ENCODE measurements around the gene BTBD16. TPM values are rescaled to one million over a fixed set of nuclear protein-coding genes. Genes with fewer than 3 reads are reported as not detected.

BTBD16 gene
- total RNA-seq, 1 experiment from 2014 or later, result 0.82 TPM

DNA sequence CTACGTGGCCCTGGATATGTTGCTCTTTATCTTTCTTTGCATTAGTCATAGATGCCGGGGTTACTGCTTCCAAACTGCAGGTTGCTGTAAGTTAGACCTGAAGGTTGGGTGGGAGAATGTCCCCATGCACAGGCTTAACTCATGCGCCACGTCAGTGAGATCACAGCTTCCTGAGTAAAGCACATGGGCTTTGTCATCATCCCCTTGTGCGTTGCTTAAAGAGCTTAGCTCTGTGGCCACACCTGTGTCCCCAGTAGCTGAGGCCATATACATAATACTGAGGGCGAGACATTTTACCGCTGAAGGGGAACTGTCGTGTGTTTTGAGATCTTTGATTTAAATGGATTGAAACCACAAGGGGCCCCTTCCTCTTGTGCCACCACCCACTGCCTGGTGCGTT lies 45.8 kb upstream of the BTBD16 start:
- no peak overlapping the region for H3K4me3 ChIP-seq (ENCODE audit: low read depth in 2 of 2, low read length in 2 of 2)
- CTCF ChIA-PET, result no interaction called here
- intact Hi-C loops (cut with micrococcal nuclease; ENCODE audit: unreplicated experiment), result no loop called here
- no peak overlapping the region for H3K27ac ChIP-seq (ENCODE audit: low read length)
- H3K9me3 ChIP-seq (ENCODE audit: control insufficient read depth, insufficient read depth, low read depth, low read length), result no peaks in the 10 kb centered on the region
- in situ Hi-C loops (cut with HindIII; ENCODE audit: low pct_unique_long_range_greater_than_20kb, low sequenced_read_pairs), result no loop called here
- no peaks in the 10 kb centered on the region for H3K27me3 ChIP-seq (ENCODE audit: control insufficient read depth, insufficient read depth, low read length)
- no TSS peak for BruUV-seq (replicated peaks)
- no peak for DNase-seq (ENCODE audit: low read depth, low spot score)
- H3K36me3 ChIP-seq (ENCODE audit: control insufficient read depth, insufficient read depth, low read length), result peaks cover 29% of the 10 kb centered on the region
- no peaks in the 10 kb centered on the region for H3K4me1 ChIP-seq (ENCODE audit: control insufficient read depth, insufficient read depth, low read length)
- 0 out of 2 replicates have a peak, but pooled peaks have one; percentile 28 for ATAC-seq
- TF ChIP-seq, protein P1, sequence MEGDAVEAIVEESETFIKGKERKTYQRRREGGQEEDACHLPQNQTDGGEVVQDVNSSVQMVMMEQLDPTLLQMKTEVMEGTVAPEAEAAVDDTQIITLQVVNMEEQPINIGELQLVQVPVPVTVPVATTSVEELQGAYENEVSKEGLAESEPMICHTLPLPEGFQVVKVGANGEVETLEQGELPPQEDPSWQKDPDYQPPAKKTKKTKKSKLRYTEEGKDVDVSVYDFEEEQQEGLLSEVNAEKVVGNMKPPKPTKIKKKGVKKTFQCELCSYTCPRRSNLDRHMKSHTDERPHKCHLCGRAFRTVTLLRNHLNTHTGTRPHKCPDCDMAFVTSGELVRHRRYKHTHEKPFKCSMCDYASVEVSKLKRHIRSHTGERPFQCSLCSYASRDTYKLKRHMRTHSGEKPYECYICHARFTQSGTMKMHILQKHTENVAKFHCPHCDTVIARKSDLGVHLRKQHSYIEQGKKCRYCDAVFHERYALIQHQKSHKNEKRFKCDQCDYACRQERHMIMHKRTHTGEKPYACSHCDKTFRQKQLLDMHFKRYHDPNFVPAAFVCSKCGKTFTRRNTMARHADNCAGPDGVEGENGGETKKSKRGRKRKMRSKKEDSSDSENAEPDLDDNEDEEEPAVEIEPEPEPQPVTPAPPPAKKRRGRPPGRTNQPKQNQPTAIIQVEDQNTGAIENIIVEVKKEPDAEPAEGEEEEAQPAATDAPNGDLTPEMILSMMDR (IDR thresholded peaks at IDR 0.05), result no peak
- TF ChIP-seq TCF7L2 (IDR thresholded peaks at IDR 0.05; ENCODE audit: low read depth, low read length) (no peak), POLR2AphosphoS5 (IDR thresholded peaks at IDR 0.05; ENCODE audit: low read depth, low read length) (no peak)
- POLR2A ChIA-PET, result no interaction called here

- intact Hi-C loops (cut with micrococcal nuclease; ENCODE audit: unreplicated experiment), result no loop called here
- no TSS peak for BruUV-seq (replicated peaks)
These were observed 43.3 kb upstream of the BTBD16 start for GRCh38 chr10:122227754-122228153.

More at GRCh38 chr10:122227754-122228153, 43.3 kb upstream of the BTBD16 start:
- TF ChIP-seq, protein P1 (IDR thresholded peaks at IDR 0.05), result no peak
- TF ChIP-seq POLR2AphosphoS5 (IDR thresholded peaks at IDR 0.05; ENCODE audit: low read depth, low read length) (no peak), SIN3A (IDR thresholded peaks at IDR 0.05; ENCODE audit: borderline replicate concordance, insufficient read depth, low read depth, low read length) (no peak), TCF7L2 (IDR thresholded peaks at IDR 0.05; ENCODE audit: low read depth, low read length) (no peak)
- TF ChIP-seq, protein P2, sequence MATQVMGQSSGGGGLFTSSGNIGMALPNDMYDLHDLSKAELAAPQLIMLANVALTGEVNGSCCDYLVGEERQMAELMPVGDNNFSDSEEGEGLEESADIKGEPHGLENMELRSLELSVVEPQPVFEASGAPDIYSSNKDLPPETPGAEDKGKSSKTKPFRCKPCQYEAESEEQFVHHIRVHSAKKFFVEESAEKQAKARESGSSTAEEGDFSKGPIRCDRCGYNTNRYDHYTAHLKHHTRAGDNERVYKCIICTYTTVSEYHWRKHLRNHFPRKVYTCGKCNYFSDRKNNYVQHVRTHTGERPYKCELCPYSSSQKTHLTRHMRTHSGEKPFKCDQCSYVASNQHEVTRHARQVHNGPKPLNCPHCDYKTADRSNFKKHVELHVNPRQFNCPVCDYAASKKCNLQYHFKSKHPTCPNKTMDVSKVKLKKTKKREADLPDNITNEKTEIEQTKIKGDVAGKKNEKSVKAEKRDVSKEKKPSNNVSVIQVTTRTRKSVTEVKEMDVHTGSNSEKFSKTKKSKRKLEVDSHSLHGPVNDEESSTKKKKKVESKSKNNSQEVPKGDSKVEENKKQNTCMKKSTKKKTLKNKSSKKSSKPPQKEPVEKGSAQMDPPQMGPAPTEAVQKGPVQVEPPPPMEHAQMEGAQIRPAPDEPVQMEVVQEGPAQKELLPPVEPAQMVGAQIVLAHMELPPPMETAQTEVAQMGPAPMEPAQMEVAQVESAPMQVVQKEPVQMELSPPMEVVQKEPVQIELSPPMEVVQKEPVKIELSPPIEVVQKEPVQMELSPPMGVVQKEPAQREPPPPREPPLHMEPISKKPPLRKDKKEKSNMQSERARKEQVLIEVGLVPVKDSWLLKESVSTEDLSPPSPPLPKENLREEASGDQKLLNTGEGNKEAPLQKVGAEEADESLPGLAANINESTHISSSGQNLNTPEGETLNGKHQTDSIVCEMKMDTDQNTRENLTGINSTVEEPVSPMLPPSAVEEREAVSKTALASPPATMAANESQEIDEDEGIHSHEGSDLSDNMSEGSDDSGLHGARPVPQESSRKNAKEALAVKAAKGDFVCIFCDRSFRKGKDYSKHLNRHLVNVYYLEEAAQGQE (IDR thresholded peaks at IDR 0.05; ENCODE audit: insufficient read depth in 1 of 2, low read depth in 2 of 2, low read length in 1 of 2), result no peak
- ATAC-seq (no peak), DNase-seq (ENCODE audit: low read depth, low spot score) (no peak)
- Histone ChIP-seq H3K9me3 (ENCODE audit: control insufficient read depth, insufficient read depth, low read depth, low read length) (no peaks in the 10 kb centered on the region), H3K4me3 (ENCODE audit: low read depth in 2 of 2, low read length in 2 of 2) (no peak overlapping the region), H3K4me1 (ENCODE audit: control insufficient read depth, insufficient read depth, low read length) (no peaks in the 10 kb centered on the region), H3K36me3 (ENCODE audit: control insufficient read depth, insufficient read depth, low read length) (peaks cover 31% of the 10 kb centered on the region), H3K27me3 (ENCODE audit: control insufficient read depth, insufficient read depth, low read length) (no peaks in the 10 kb centered on the region), H3K27ac (ENCODE audit: low read length) (no peak overlapping the region)
- ChIA-PET CTCF (no interaction called here), POLR2A (no interaction called here)
- in situ Hi-C loops (cut with HindIII; ENCODE audit: low pct_unique_long_range_greater_than_20kb, low sequenced_read_pairs), result no loop called here

Data from Panc1 (cell line).